Loucy (cell line): ENCODE data around the gene UBAC2.
A peak's percentile ranks its signal among the peaks of the same experiment; 100 is the strongest.

Source experiments
- H2AFZ ChIP-seq: fragments of 200-600 bp; sonication (generic); 2 replicates; pipeline ENCODE4 v1.6.0; 2016; ENCODE audit warnings: antibody characterized with exemption, mild to moderate bottlenecking, low read length, moderate library complexity
- H3F3A ChIP-seq: fragments of 200-600 bp; 2 replicates; pipeline ENCODE4 v1.6.0; 2016; ENCODE audit warnings: antibody characterized with exemption, low read depth, mild to moderate bottlenecking
- H3K27me3 ChIP-seq: fragments of 200-600 bp; sonication (generic); 2 replicates; pipeline ENCODE4 v1.6.1; 2014; ENCODE audit warnings: low read length, mild to moderate bottlenecking; ENCODE audit not compliant: insufficient read depth, poor library complexity, severe bottlenecking
- H3K36me3 ChIP-seq: fragments of 200-600 bp; sonication (generic); 2 replicates; pipeline ENCODE4 v1.6.1; 2016; ENCODE audit warnings: low read length; ENCODE audit not compliant: insufficient read depth
- H3K4me1 ChIP-seq: fragments of 200-600 bp; sonication (generic); 2 replicates; pipeline ENCODE4 v1.5.1; 2014; ENCODE audit warnings: low read length, mild to moderate bottlenecking; ENCODE audit not compliant: insufficient read depth, poor library complexity, severe bottlenecking
- H3K4me2 ChIP-seq: fragments of 200-600 bp; sonication (generic); 2 replicates; pipeline ENCODE4 v1.6.0; 2014; ENCODE audit warnings: antibody characterized with exemption, low read length, low read depth, mild to moderate bottlenecking; ENCODE audit not compliant: poor library complexity, severe bottlenecking
- H3K4me3 ChIP-seq: fragments of 200-600 bp; sonication (generic); 2 replicates; pipeline ENCODE4 v1.5.1; 2014; ENCODE audit warnings: low read length, mild to moderate bottlenecking, mixed read lengths; ENCODE audit not compliant: poor library complexity, severe bottlenecking
- H3K79me2 ChIP-seq: fragments of 200-600 bp; sonication (generic); 2 replicates; pipeline ENCODE4 v1.6.1; 2014; ENCODE audit warnings: low read length; ENCODE audit not compliant: insufficient read depth
- H3K9ac ChIP-seq: fragments of 200-600 bp; sonication (generic); 2 replicates; pipeline ENCODE4 v1.6.0; 2014; ENCODE audit warnings: mild to moderate bottlenecking, low read depth, low read length, moderate library complexity; ENCODE audit not compliant: poor library complexity, severe bottlenecking
- H3K9me2 ChIP-seq: fragments of 200-600 bp; sonication (generic); replicated peaks from 2 replicates; pipeline ENCODE4 v1.6.1; 2016; ENCODE audit warnings: low read depth, low read length, mixed read lengths
- H3K9me3 ChIP-seq: fragments of 200-600 bp; sonication (generic); 2 replicates; pipeline ENCODE4 v1.6.1; 2014; ENCODE audit warnings: mild to moderate bottlenecking, antibody characterized with exemption, low read length, low read depth; ENCODE audit not compliant: insufficient read depth
- H4K20me1 ChIP-seq: fragments of 200-600 bp; sonication (generic); 2 replicates; pipeline ENCODE4 v1.6.0; 2014; ENCODE audit warnings: antibody characterized with exemption, low read length, mild to moderate bottlenecking; ENCODE audit not compliant: insufficient read depth, poor library complexity, severe bottlenecking
- CTCF ChIP-seq: fragments of 200-600 bp; sonication (generic); conservative IDR thresholded peaks from 2 replicates; pipeline ENCODE4 v1.5.1; 2014; ENCODE audit warnings: mild to moderate bottlenecking, antibody characterized with exemption, low read length
- EZH2phosphoT487 ChIP-seq: fragments of 200-600 bp; IDR thresholded peaks from 2 replicates; pipeline ENCODE4 v1.6.1; 2018; ENCODE audit warnings: antibody characterized with exemption, mild to moderate bottlenecking, moderate library complexity, borderline replicate concordance

The UBAC2 gene

GRCh38 chr13:99279637-99280036 is 79.0 kb downstream of the UBAC2 start:
- Histone ChIP-seq H3F3A (0 out of 2 replicates have a peak, but pooled peaks cover 4% of the 10 kb centered on the region), H3K9me3 (no peaks in the 10 kb centered on the region), H2AFZ (no peak overlapping the region), H3K4me2 (peak overlapping the region; percentile 60), H3K9me2 (no peaks in the 10 kb centered on the region), H3K9ac (peak overlapping the region; percentile 60), H3K79me2 (peaks cover 65% of the 10 kb centered on the region), H3K4me1 (peaks cover 82% of the 10 kb centered on the region), H3K27me3 (no peaks in the 10 kb centered on the region), H4K20me1 (no peaks in the 10 kb centered on the region), H3K36me3 (peaks cover 23% of the 10 kb centered on the region; the same call in 1 of the 2 replicates), H3K4me3 (no peak overlapping the region)
- TF ChIP-seq EZH2phosphoT487 (no peak), CTCF (no peak)

- Histone ChIP-seq H3K4me3 (no peak overlapping the region), H4K20me1 (no peaks in the 10 kb centered on the region), H3K9ac (peak overlapping the region; percentile 4), H2AFZ (no peak overlapping the region), H3K9me2 (no peaks in the 10 kb centered on the region), H3K9me3 (no peaks in the 10 kb centered on the region), H3K36me3 (peaks cover 23% of the 10 kb centered on the region; the same call in 1 of the 2 replicates), H3F3A (0 out of 2 replicates have a peak, but pooled peaks cover 2% of the 10 kb centered on the region), H3K4me2 (no peak overlapping the region), H3K27me3 (no peaks in the 10 kb centered on the region), H3K4me1 (peaks cover 82% of the 10 kb centered on the region), H3K79me2 (peaks cover 71% of the 10 kb centered on the region)
- TF ChIP-seq CTCF (no peak), EZH2phosphoT487 (no peak)
These were observed 79.5 kb downstream of the UBAC2 start for GRCh38 chr13:99280166-99280565.

GRCh38 chr13:99281811-99282263 is 81.2 kb downstream of the UBAC2 start:
- no peak overlapping the region for H3K4me3 ChIP-seq
- no peak overlapping the region for H3K4me2 ChIP-seq
- peaks cover 81% of the 10 kb centered on the region for H3K4me1 ChIP-seq
- H4K20me1 ChIP-seq = no peaks in the 10 kb centered on the region
- no peak overlapping the region for H2AFZ ChIP-seq
- peaks cover 23% of the 10 kb centered on the region; the same call in 1 of the 2 replicates for H3K36me3 ChIP-seq
- no peaks in the 10 kb centered on the region for H3K9me2 ChIP-seq
- TF ChIP-seq EZH2phosphoT487 (no peak), CTCF (no peak)
- peaks cover 71% of the 10 kb centered on the region for H3K79me2 ChIP-seq
- H3F3A ChIP-seq = 0 out of 2 replicates have a peak, but pooled peaks cover 2% of the 10 kb centered on the region
- no peak overlapping the region for H3K9ac ChIP-seq
- no peaks in the 10 kb centered on the region for H3K9me3 ChIP-seq
- H3K27me3 ChIP-seq = no peaks in the 10 kb centered on the region
